Bronchial epithelial cell (primary cell): Measurements from ENCODE around the gene SMIM17. TPM values are rescaled to one million over a fixed set of nuclear protein-coding genes. Genes with fewer than 3 reads are reported as not detected.

ENCODE experiments used
- DNase-seq: peaks from one replicate; pipeline ENCODE4 v3.0.0-alpha.2; 2010; ENCODE audit warnings: low read depth
- FAIRE-seq: peaks from 2 replicates; lab custom pipeline; 2011; peaks lifted over from hg19 to GRCh38; lab: Jason Lieb, UNC
- H3K27me3 ChIP-seq: 2 replicates; pipeline ENCODE4 v1.5.1; 2011; ENCODE audit warnings: low read length; ENCODE audit not compliant: control insufficient read depth, insufficient read depth
- H3K36me3 ChIP-seq: 2 replicates; pipeline ENCODE4 v1.5.1; 2011; ENCODE audit warnings: low read length; ENCODE audit not compliant: control insufficient read depth, insufficient read depth
- H3K4me3 ChIP-seq: 2 replicates; pipeline ENCODE4 v1.5.1; 2011; ENCODE audit warnings: mild to moderate bottlenecking, low read depth, low read length, control low read depth
- CTCF ChIP-seq: IDR thresholded peaks from 2 replicates; pipeline ENCODE4 v1.5.1; 2011; ENCODE audit warnings: mild to moderate bottlenecking, moderate library complexity, low read length, control low read depth, inconsistent platforms; ENCODE audit not compliant: insufficient read depth, severe bottlenecking
- total RNA-seq: library from RNA; depleted of rRNA; stranded (reverse); fragments of >200 nt; gene quantifications from 2 replicates; pipeline ENCODE4 v1.2.1, GENCODE V29; 2014

Gene SMIM17
- total RNA-seq, 1 donor from 2014 or later = not detected

DNA sequence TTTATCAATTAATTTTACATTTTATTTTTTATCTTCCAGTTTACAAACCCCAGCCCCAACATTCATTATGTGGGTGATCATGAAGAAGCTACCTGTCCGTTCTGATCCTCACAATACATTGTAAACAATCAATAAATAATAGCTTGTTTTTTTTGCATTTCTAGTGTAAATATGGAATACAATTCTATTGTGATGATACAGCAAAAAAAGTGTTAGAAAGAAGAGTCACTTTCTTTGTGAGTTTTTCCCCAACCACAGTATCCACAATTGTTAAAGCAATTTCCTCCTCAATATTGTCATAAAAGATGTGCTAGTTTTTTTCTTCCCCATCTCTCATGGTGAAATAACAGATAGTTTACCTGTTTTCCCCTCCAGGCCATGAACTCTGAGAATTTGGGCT, 58.9 kb downstream of the SMIM17 start:
- H3K27me3 ChIP-seq = no peaks in the 10 kb centered on the region
- no peak for TF ChIP-seq CTCF
- DNase-seq (no peak), FAIRE-seq (no peak)
- H3K4me3 ChIP-seq = no peak overlapping the region
- no peaks in the 10 kb centered on the region for H3K36me3 ChIP-seq

- Histone ChIP-seq H3K36me3 (no peaks in the 10 kb centered on the region), H3K4me3 (no peak overlapping the region), H3K27me3 (no peaks in the 10 kb centered on the region)
- DNase-seq (no peak), FAIRE-seq (no peak)
- no peak for TF ChIP-seq CTCF
Measured at GRCh38 chr19:56705939-56706338, 63.0 kb downstream of the SMIM17 start.

Other genes with a start within 250 kb of the SMIM17 start
- gene ZNF582, start 249.6 kb upstream of the SMIM17 start, total RNA-seq = 1.1 and 2.4 TPM in 2 replicates
- 2.9 and 3.4 TPM in 2 replicates for gene ZNF583, start 238.8 kb upstream of the SMIM17 start, total RNA-seq
- gene ZNF667, start 165.8 kb upstream of the SMIM17 start, total RNA-seq = 1.2 and 2.6 TPM in 2 replicates
- gene ZNF471, start 135.3 kb upstream of the SMIM17 start, total RNA-seq = 1.3 and 3.1 TPM in 2 replicates
- 5.3 and 7.4 TPM in 2 replicates for gene ZFP28, start 104.2 kb upstream of the SMIM17 start, total RNA-seq
- gene ZNF470, start 75.7 kb upstream of the SMIM17 start, total RNA-seq = 2.9 and 4.4 TPM in 2 replicates
- gene ZNF71, start 47.9 kb upstream of the SMIM17 start, total RNA-seq = 5.6 and 6.1 TPM in 2 replicates
- gene ZNF835, start 28.6 kb downstream of the SMIM17 start, total RNA-seq = under 0.01 TPM in 2 replicates
- gene PEG3, start 197.6 kb downstream of the SMIM17 start, total RNA-seq = 0.51 and 0.53 TPM in 2 replicates
- not detected in 2 replicates for gene ZIM2, start 197.6 kb downstream of the SMIM17 start, total RNA-seq